Upper lobe of left lung (tissue), 6 donors: Measurements from ENCODE around the gene SRP68. TPM values are rescaled to one million over a fixed set of nuclear protein-coding genes. Genes with fewer than 3 reads are reported as not detected.

Source experiments
- ATAC-seq, 2 donors: fragments of 200-7000 bp; cut with Tn5 transposase; one replicate each; pipeline ENCODE4 v1.9.1; 2022; ENCODE audit warnings: mild to moderate bottlenecking in 2 of 2, moderate library complexity in 2 of 2; ENCODE audit not compliant: low FRiP score in 2 of 2
- DNase-seq, 2 donors: peaks; one replicate each; pipeline ENCODE4 v3.0.0-alpha.2; 2019 to 2020
- H3K27ac ChIP-seq, 4 donors: fragments of 200-600 bp; sonication (generic); one replicate each; pipeline ENCODE4 v1.5.1; 2016 to 2019
- H3K27me3 ChIP-seq, 4 donors: fragments of 200-600 bp; sonication (generic); one replicate each; pipeline ENCODE4 v1.5.1; 2017 to 2019
- H3K36me3 ChIP-seq, 4 donors: fragments of 200-600 bp; sonication (generic); one replicate each; pipeline ENCODE4 v1.5.1; 2016 to 2019
- H3K4me1 ChIP-seq, 4 donors: fragments of 200-600 bp; sonication (generic); one replicate each; pipeline ENCODE4 v1.5.1; 2018 to 2019
- H3K4me3 ChIP-seq, 4 donors: fragments of 200-600 bp; sonication (generic); one replicate each; pipeline ENCODE4 v1.5.1; 2017 to 2019; ENCODE audit warnings: mild to moderate bottlenecking in 2 of 4, moderate library complexity in 1 of 4
- H3K9me3 ChIP-seq, 4 donors: fragments of 200-600 bp; sonication (generic); one replicate each; pipeline ENCODE4 v1.5.1; 2018 to 2019
- CTCF ChIP-seq, 6 experiments: fragments of 450-650 bp in 4 of 6; fragments of 200-600 bp in 2 of 6; sonication (generic) in 2 of 6; IDR thresholded peaks; one replicate each; pipeline ENCODE4 v1.5.1; 2016 to 2019; ENCODE audit warnings: antibody characterized with exemption in 6 of 6
- EP300 ChIP-seq, 4 donors: sonication (generic); formaldehyde crosslinking; IDR thresholded peaks; one replicate each; pipeline ENCODE4 v1.5.1; 2017; ENCODE audit warnings: antibody characterized with exemption in 4 of 4, control low read depth in 2 of 4
- POLR2A ChIP-seq, 4 donors: fragments of 450-650 bp; IDR thresholded peaks; one replicate each; pipeline ENCODE4 v1.5.1; 2016 to 2017; ENCODE audit warnings: antibody characterized with exemption in 4 of 4, mild to moderate bottlenecking in 2 of 4
- POLR2AphosphoS5 ChIP-seq, 2 donors: sonication (generic); formaldehyde crosslinking; IDR thresholded peaks; one replicate each; pipeline ENCODE4 v1.5.1; 2017; ENCODE audit warnings: antibody characterized with exemption in 2 of 2
- WGBS, 2 donors: methylation state at CpG; one replicate each; pipeline ENCODE4 v1.1.5; 2017 to 2018; 5-methylcytosine and 5-hydroxymethylcytosine counted together
- total RNA-seq, 6 donors: library from RNA; depleted of rRNA in 4 of 6; stranded (reverse); fragments of >200 nt in 4 of 6; gene quantifications; one replicate each; pipeline versions ENCODE4 v1.1.0 to v1.2.1, GENCODE V29; 2016 to 2021
- donor health status: DM: no; HTN: no; CAD: no; lungs with moderate emphysema.
- donor health status: DM: no; HTN: yes; CAD: no; lungs with severe emphysema.

The SRP68 gene
- total RNA-seq, 6 donors from 2014 or later, result 41.8 to 68.2 (median 56.1) TPM

- H3K36me3 ChIP-seq, result peaks cover 30 to 56% (median 48%) of the 10 kb centered on the region in 4 donors
- 79 to 84% methylated on average over 3 of the region's 3 CpGs for WGBS, 2 donors
- no peak for DNase-seq
- no peaks in the 10 kb centered on the region for H3K9me3 ChIP-seq
- H3K4me1 ChIP-seq, result no peaks in the 10 kb centered on the region
- ATAC-seq, result no peak
- H3K27me3 ChIP-seq, result no peaks in the 10 kb centered on the region
- H3K27ac ChIP-seq, result no peak overlapping the region
- no peak overlapping the region for H3K4me3 ChIP-seq
- no peak for TF ChIP-seq EP300 (IDR thresholded peaks at IDR 0.05)
- no peak for TF ChIP-seq POLR2A (IDR thresholded peaks at IDR 0.05)
- no peak for TF ChIP-seq POLR2AphosphoS5 (IDR thresholded peaks at IDR 0.05)
- TF ChIP-seq CTCF (IDR thresholded peaks at IDR 0.05), result no peak
Measured at GRCh38 chr17:76038050-76038449, 34.3 kb downstream of the SRP68 start.

DNA sequence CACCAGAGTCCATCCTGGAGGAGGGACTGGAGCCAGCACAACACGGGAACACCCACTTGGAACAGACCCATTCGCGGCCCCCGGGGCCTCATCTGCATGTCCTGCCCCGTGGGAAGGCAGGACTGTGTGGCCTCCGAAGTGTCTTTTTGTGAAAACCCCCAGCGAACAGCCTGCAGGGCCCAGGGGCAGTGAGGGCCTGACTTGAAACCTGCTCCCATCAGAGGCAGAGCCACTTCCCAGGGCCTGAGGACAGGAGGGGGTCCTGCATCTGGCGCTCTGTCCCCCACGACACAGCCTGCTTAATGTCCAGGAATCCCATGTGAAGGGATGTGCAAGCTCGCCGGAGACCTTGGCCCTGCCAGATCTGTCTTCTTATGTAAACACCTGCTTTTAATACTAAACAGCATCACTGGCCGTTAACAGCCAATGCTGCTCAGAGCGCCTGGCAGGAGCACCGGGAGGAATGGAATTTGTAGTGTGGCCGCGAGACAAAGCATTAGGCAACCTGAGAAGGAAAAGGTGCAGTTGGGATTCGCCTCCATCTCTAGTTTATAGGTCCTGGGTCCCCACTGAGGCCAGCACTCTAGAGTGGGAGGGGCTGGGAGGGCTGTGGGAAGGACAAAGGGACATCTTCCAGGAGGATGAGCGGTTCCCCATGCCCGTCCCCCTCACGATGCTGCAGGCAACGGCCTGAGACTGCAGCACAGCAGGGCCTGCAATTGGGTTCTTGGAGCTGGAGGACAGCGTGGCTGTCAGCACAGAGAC, 35.6 kb downstream of the SRP68 start:
- peak in 1 of 2 donors; percentile 8 for ATAC-seq

DNA sequence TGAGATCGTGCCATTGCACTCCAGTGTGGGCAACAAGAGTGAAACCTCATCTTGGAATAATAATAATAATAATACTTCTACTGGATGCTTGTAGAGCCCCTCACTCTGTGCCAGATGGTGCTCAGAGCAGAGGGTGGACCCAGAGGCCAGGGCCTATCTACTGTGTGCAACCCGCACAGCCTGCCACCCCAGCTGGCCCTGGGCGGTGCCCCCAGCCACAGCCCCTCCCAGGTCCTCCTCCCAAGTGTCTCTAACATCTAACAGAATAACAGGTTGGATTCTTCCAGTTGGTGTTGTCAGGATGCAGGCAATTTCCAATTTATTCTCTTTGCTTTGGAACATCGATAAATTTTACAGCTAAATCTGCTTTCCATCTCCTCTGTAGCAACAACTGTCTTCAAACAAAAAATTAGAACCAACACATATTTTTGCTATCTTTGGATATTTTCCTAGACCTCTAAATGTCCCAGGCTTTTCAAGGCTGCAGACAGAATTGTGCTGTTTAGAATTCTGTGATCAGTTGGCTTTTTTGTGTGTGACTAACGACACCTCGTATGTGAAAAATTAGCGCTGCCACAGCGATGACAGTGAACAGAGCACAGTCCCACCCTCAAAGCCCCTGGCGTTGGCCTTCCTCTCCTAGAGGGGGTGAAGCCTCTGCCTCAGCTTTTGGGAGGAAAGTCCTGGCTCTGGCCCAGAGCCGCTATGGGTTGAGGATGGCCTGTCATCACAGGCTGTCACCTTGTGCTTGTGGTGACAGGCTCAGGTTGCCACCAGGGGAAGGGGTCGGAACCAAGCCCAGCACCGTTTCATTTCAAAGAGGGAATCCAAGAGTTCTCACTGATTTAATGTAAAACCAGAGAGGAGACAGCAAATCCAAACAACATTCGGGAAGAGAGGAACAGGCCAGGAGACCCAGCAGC, 37.6 kb downstream of the SRP68 start:
- no peak for TF ChIP-seq POLR2AphosphoS5 (IDR thresholded peaks at IDR 0.05)
- no peak for TF ChIP-seq CTCF (IDR thresholded peaks at IDR 0.05)
- no peak for TF ChIP-seq EP300 (IDR thresholded peaks at IDR 0.05)
- TF ChIP-seq POLR2A (IDR thresholded peaks at IDR 0.05), result no peak
- 93 to 95% methylated on average over 12 to 13 of the region's 13 CpGs for WGBS, 2 donors
- Histone ChIP-seq H3K27ac (no peak overlapping the region), H3K4me1 (peaks cover 3 to 6% (median 4%) of the 10 kb centered on the region in 4 donors), H3K4me3 (no peak overlapping the region), H3K9me3 (no peaks in the 10 kb centered on the region), H3K36me3 (peaks cover 11 to 22% (median 15%) of the 10 kb centered on the region in 4 donors), H3K27me3 (no peaks in the 10 kb centered on the region)
- DNase-seq (peak in 1 of 2 donors; percentile 64), ATAC-seq (no peak)

More for the DNA sequence above, 35.6 kb downstream of the SRP68 start:
- no peaks in the 10 kb centered on the region for H3K27me3 ChIP-seq
- TF ChIP-seq POLR2AphosphoS5 (IDR thresholded peaks at IDR 0.05) (no peak), POLR2A (IDR thresholded peaks at IDR 0.05) (no peak), CTCF (IDR thresholded peaks at IDR 0.05) (no peak), EP300 (IDR thresholded peaks at IDR 0.05) (no peak)
- WGBS, 2 donors, result 73 to 75% methylated on average over 18 to 22 of the region's 22 CpGs
- no peak overlapping the region for H3K4me3 ChIP-seq
- peaks cover 24 to 42% (median 34%) of the 10 kb centered on the region in 4 donors for H3K36me3 ChIP-seq
- H3K27ac ChIP-seq, result no peak overlapping the region
- DNase-seq, result no peak
- H3K9me3 ChIP-seq, result no peaks in the 10 kb centered on the region
- H3K4me1 ChIP-seq, result no peaks in the 10 kb centered on the region

GRCh38 chr17:76033139-76033538, 39.2 kb downstream of the SRP68 start:
- TF ChIP-seq POLR2AphosphoS5 (IDR thresholded peaks at IDR 0.05), result no peak
- TF ChIP-seq CTCF (IDR thresholded peaks at IDR 0.05), result no peak
- no peak for TF ChIP-seq EP300 (IDR thresholded peaks at IDR 0.05)
- TF ChIP-seq POLR2A (IDR thresholded peaks at IDR 0.05), result no peak
- ATAC-seq, result no peak
- 98 to 99% methylated on average over 6 of the region's 6 CpGs for WGBS, 2 donors

More at GRCh38 chr17:76033139-76033538, 39.2 kb downstream of the SRP68 start:
- peaks cover 9 to 13% (median 12%) of the 10 kb centered on the region in 4 donors for H3K4me1 ChIP-seq
- peaks cover 0 to 7% (median under 1%) of the 10 kb centered on the region in 4 donors for H3K36me3 ChIP-seq
- no peak overlapping the region for H3K4me3 ChIP-seq
- DNase-seq, result no peak
- no peaks in the 10 kb centered on the region for H3K27me3 ChIP-seq
- no peaks in the 10 kb centered on the region for H3K9me3 ChIP-seq
- peak overlapping the region in 1 of 4 donors; percentile 17 for H3K27ac ChIP-seq
